H1 (cell line): ENCODE data around the gene PPM1F. TPM values are rescaled to one million over a fixed set of nuclear protein-coding genes. Genes with fewer than 3 reads are reported as not detected.

Experiments
- CTCF ChIA-PET: fragments of 300-600 bp; sonication (Branson Sonifier 250); formaldehyde crosslinking; loops from one replicate; lab custom pipeline; 2021; ENCODE audit not compliant: partially characterized antibody; lab: Charles Lee
- POLR2A ChIA-PET: fragments of 300-600 bp; sonication (Branson Sonifier 250); formaldehyde crosslinking; loops from one replicate; lab custom pipeline; 2021; ENCODE audit warnings: inconsistent platforms; ENCODE audit not compliant: partially characterized antibody; lab: Charles Lee
- DNase-seq, 2 experiments: peaks; one replicate each; pipeline versions ENCODE4 v3.0.0 to v3.0.0-alpha.2; 2010 to 2022; ENCODE audit warnings: low spot score in 2 of 2, low read depth in 1 of 2, mixed read lengths in 1 of 2
- FAIRE-seq: peaks from 2 replicates; lab custom pipeline; 2011; peaks lifted over from hg19 to GRCh38; lab: Jason Lieb, UNC
- H2AFZ ChIP-seq: 2 replicates; pipeline ENCODE4 v1.8.1; 2012; ENCODE audit warnings: low read length, inconsistent platforms
- H2AK5ac ChIP-seq: 2 replicates; pipeline ENCODE4 v1.6.1; 2013; ENCODE audit warnings: low read depth, low read length
- H2BK120ac ChIP-seq: replicated peaks from 2 replicates; pipeline ENCODE3; 2013; ENCODE audit warnings: low read depth, low read length, inconsistent platforms
- H2BK12ac ChIP-seq: 2 replicates; pipeline ENCODE4 v1.6.1; 2013; ENCODE audit warnings: low read depth, low read length
- H2BK15ac ChIP-seq: 2 replicates; pipeline ENCODE4 v1.6.1; 2013; ENCODE audit warnings: low read length
- H2BK20ac ChIP-seq: 2 replicates; pipeline ENCODE4 v1.6.1; 2013; ENCODE audit warnings: low read length
- H2BK5ac ChIP-seq: 2 replicates; pipeline ENCODE4 v1.6.1; 2013; ENCODE audit warnings: low read depth, low read length
- H3K14ac ChIP-seq: 2 replicates; pipeline ENCODE4 v1.6.1; 2013; ENCODE audit warnings: inconsistent platforms; ENCODE audit not compliant: insufficient read length
- H3K18ac ChIP-seq: 2 replicates; pipeline ENCODE4 v1.6.1; 2013; ENCODE audit warnings: low read length; ENCODE audit errors: extremely low read depth
- H3K23ac ChIP-seq: 2 replicates; pipeline ENCODE4 v1.6.1; 2013; ENCODE audit warnings: inconsistent platforms; ENCODE audit not compliant: insufficient read length
- H3K23me2 ChIP-seq: 2 replicates; pipeline ENCODE4 v1.6.1; 2013; ENCODE audit warnings: low read depth, low read length
- H3K27ac ChIP-seq: 2 replicates; pipeline ENCODE4 v1.6.1; 2011; ENCODE audit warnings: low read depth, low read length, inconsistent platforms
- H3K27me3 ChIP-seq, 4 experiments: replicated peaks in 1 of 4; 1 replicate in 1 of 4; 2 replicates in 3 of 4; pipeline versions ENCODE4 v1.6.1 to v1.8.1; 2011 to 2013; ENCODE audit warnings: low read length in 3 of 4, mild to moderate bottlenecking in 3 of 4, inconsistent platforms in 2 of 4, mixed read lengths in 2 of 4, moderate library complexity in 1 of 4; ENCODE audit not compliant: control insufficient read depth in 3 of 4, insufficient read depth in 3 of 4; ENCODE audit errors: extremely low read depth in 1 of 4
- H3K36me3 ChIP-seq, 4 experiments: 2 replicates each; pipeline versions ENCODE4 v1.6.1 to v1.8.1; 2011 to 2013; ENCODE audit warnings: mild to moderate bottlenecking in 4 of 4, low read length in 3 of 4, moderate library complexity in 2 of 4, control low read depth in 1 of 4, inconsistent platforms in 1 of 4; ENCODE audit not compliant: insufficient read depth in 4 of 4, control insufficient read depth in 2 of 4
- H3K4ac ChIP-seq: replicated peaks from 2 replicates; pipeline ENCODE3; 2013; ENCODE audit warnings: low read length, low read depth, mixed read lengths, inconsistent platforms; ENCODE audit not compliant: insufficient read length
- H3K4me1 ChIP-seq, 4 experiments: replicated peaks in 1 of 4; 1 replicate in 1 of 4; 2 replicates in 3 of 4; pipeline versions ENCODE4 v1.6.1 to v1.8.1; 2011 to 2013; ENCODE audit warnings: low read length in 3 of 4, inconsistent platforms in 2 of 4, mixed read lengths in 1 of 4; ENCODE audit not compliant: insufficient read depth in 4 of 4, control insufficient read depth in 3 of 4
- H3K4me2 ChIP-seq, 2 experiments: 2 replicates each; pipeline versions ENCODE4 v1.6.1 to v1.8.1; 2011 to 2013; ENCODE audit warnings: low read depth in 2 of 2, low read length in 2 of 2, control low read depth in 1 of 2, inconsistent platforms in 1 of 2, mild to moderate bottlenecking in 1 of 2; ENCODE audit not compliant: insufficient read depth in 1 of 2
- H3K4me3 ChIP-seq, 4 experiments: fragments of 200-600, 300-600 bp in 1 of 4; sonication (generic), shearing (Covaris generic), sonication (Bioruptor Twin) in 1 of 4; 2 replicates each; pipeline versions ENCODE4 v1.5.1 to v1.8.1; 2011 to 2016; ENCODE audit warnings: low read length in 4 of 4, low read depth in 3 of 4, control low read depth in 2 of 4, inconsistent platforms in 2 of 4, mild to moderate bottlenecking in 2 of 4, mixed read lengths in 1 of 4, moderate library complexity in 1 of 4; ENCODE audit not compliant: insufficient read depth in 2 of 4; ENCODE audit errors: extremely low read depth in 1 of 4
- H3K56ac ChIP-seq: replicated peaks from 2 replicates; pipeline ENCODE3; 2013; ENCODE audit warnings: low read depth, mild to moderate bottlenecking, mixed read lengths, low read length, inconsistent platforms; ENCODE audit not compliant: insufficient read length
- H3K79me1 ChIP-seq: 2 replicates; pipeline ENCODE4 v1.6.1; 2013; ENCODE audit warnings: low read depth, low read length, control low read depth
- H3K79me2 ChIP-seq, 2 experiments: 2 replicates each; pipeline versions ENCODE4 v1.6.1 to v1.8.1; 2012 to 2013; ENCODE audit warnings: low read length in 2 of 2, mild to moderate bottlenecking in 2 of 2, inconsistent platforms in 1 of 2; ENCODE audit not compliant: insufficient read depth in 2 of 2, control insufficient read depth in 1 of 2
- H3K9ac ChIP-seq, 4 experiments: replicated peaks in 1 of 4; 1 replicate in 1 of 4; 2 replicates in 3 of 4; pipeline versions ENCODE4 v1.6.1 to v1.8.1; 2011 to 2013; ENCODE audit warnings: low read depth in 3 of 4, low read length in 3 of 4, control low read depth in 2 of 4, mild to moderate bottlenecking in 2 of 4, moderate library complexity in 2 of 4, inconsistent platforms in 1 of 4; ENCODE audit errors: extremely low read depth in 1 of 4
- H3K9me3 ChIP-seq, 2 experiments: 2 replicates each; pipeline versions ENCODE4 v1.6.1 to v1.8.1; 2012 to 2013; ENCODE audit warnings: mild to moderate bottlenecking in 2 of 2, moderate library complexity in 2 of 2, control low read depth in 1 of 2, inconsistent platforms in 1 of 2, low read depth in 1 of 2, low read length in 1 of 2, mixed read lengths in 1 of 2; ENCODE audit not compliant: insufficient read depth in 2 of 2
- H4K20me1 ChIP-seq, 2 experiments: replicated peaks in 1 of 2; 2 replicates each; pipeline versions ENCODE3 to v1.8.1; 2011 to 2013; ENCODE audit warnings: inconsistent platforms in 2 of 2, low read length in 2 of 2, mild to moderate bottlenecking in 1 of 2; ENCODE audit not compliant: insufficient read depth in 2 of 2, control insufficient read depth in 1 of 2
- H4K5ac ChIP-seq: 2 replicates; pipeline ENCODE4 v1.6.1; 2013; ENCODE audit warnings: low read length, low read depth, mixed read lengths, inconsistent platforms; ENCODE audit not compliant: insufficient read length
- H4K8ac ChIP-seq: 2 replicates; pipeline ENCODE4 v1.8.0; 2013; ENCODE audit warnings: mild to moderate bottlenecking, moderate library complexity, low read length, inconsistent platforms; ENCODE audit not compliant: insufficient read depth; ENCODE audit errors: extremely low read depth
- H4K91ac ChIP-seq: replicated peaks from 2 replicates; pipeline ENCODE3; 2013; ENCODE audit warnings: low read length, mixed read lengths, inconsistent platforms; ENCODE audit not compliant: insufficient read length
- BRCA1 ChIP-seq: IDR thresholded peaks from 2 replicates; pipeline ENCODE4 v1.6.1; 2012; ENCODE audit warnings: low read depth, low read length, improper control_type of control experiment
- CBX8 ChIP-seq: fragments of 300-800, 300-1000 bp; sonication (generic); IDR thresholded peaks from 2 replicates; pipeline ENCODE4 v1.7.1; 2016; ENCODE audit warnings: low read depth, low read length, borderline replicate concordance
- GABPA ChIP-seq: IDR thresholded peaks from 2 replicates; pipeline ENCODE4 v1.6.1; 2011; ENCODE audit warnings: mild to moderate bottlenecking, low read length, moderate library complexity, borderline replicate concordance; ENCODE audit not compliant: insufficient read depth
- KDM1A ChIP-seq: fragments of 200-600, 300-600 bp; sonication (generic); IDR thresholded peaks from 2 replicates; pipeline ENCODE4 v1.7.1; 2016; ENCODE audit warnings: mild to moderate bottlenecking, low read length, borderline replicate concordance
- MAFK ChIP-seq: IDR thresholded peaks from 2 replicates; pipeline ENCODE4 v1.6.1; 2012; ENCODE audit warnings: low read depth, mild to moderate bottlenecking, improper control_type of control experiment, low read length
- POLR2A ChIP-seq, 2 experiments: IDR thresholded peaks; 1 replicate in 1 of 2; 2 replicates in 1 of 2; pipeline ENCODE4 v1.6.1; 2011; ENCODE audit warnings: low read depth in 2 of 2, low read length in 2 of 2, mild to moderate bottlenecking in 2 of 2; ENCODE audit errors: control extremely low read depth in 1 of 2
- POU5F1 ChIP-seq: IDR thresholded peaks from 2 replicates; pipeline ENCODE4 v1.6.1; 2011; ENCODE audit warnings: low read depth, mild to moderate bottlenecking, low read length, moderate library complexity
- RFX5 ChIP-seq: IDR thresholded peaks from 2 replicates; pipeline ENCODE4 v1.6.1; 2011; ENCODE audit warnings: low read depth, low read length, improper control_type of control experiment, borderline replicate concordance
- RXRA ChIP-seq: IDR thresholded peaks from 2 replicates; pipeline ENCODE4 v1.6.1; 2011; ENCODE audit warnings: low read depth, mild to moderate bottlenecking, low read length, moderate library complexity; ENCODE audit not compliant: insufficient read depth
- SIN3A ChIP-seq, 2 experiments: IDR thresholded peaks in 1 of 2; conservative IDR thresholded peaks in 1 of 2; 2 replicates each; pipeline ENCODE4 v1.6.1; 2011 to 2012; ENCODE audit warnings: low read length in 2 of 2, improper control_type of control experiment in 1 of 2, low read depth in 1 of 2, mild to moderate bottlenecking in 1 of 2
- SUZ12 ChIP-seq: fragments of 200-600 bp; sonication (generic); IDR thresholded peaks from 2 replicates; pipeline ENCODE4 v1.6.1; 2012; ENCODE audit warnings: mild to moderate bottlenecking, inconsistent platforms, low read length, moderate library complexity, mixed read lengths
- WGBS, 2 experiments: shearing (Covaris generic) in 1 of 2; methylation state at CpG; one replicate each; pipeline versions ENCODE4 v1.1.6 to v1.1.7; 2013 to 2015; ENCODE audit warnings: low lambda C conversion rate in 2 of 2, mixed read lengths in 2 of 2, inconsistent platforms in 1 of 2, low coverage in 1 of 2, missing lambda C conversion rate in 1 of 2; ENCODE audit not compliant: insufficient replicate concordance in 2 of 2, insufficient coverage in 1 of 2, insufficient read length in 1 of 2; ENCODE audit errors: extremely low coverage in 1 of 2, missing lambda C conversion rate in 1 of 2; 5-methylcytosine and 5-hydroxymethylcytosine counted together
- polyA plus RNA-seq, 7 experiments: library from polyadenylated mRNA; depleted of rRNA in 3 of 7; stranded (reverse) in 5 of 7; unstranded in 2 of 7; fragments of >200 nt in 5 of 7; fragments of 200-250 nt in 2 of 7; gene quantifications; 1 replicate in 5 of 7; 2 replicates in 1 of 7; 4 replicates in 1 of 7; pipeline versions ENCODE4 v1.2.1 to v1.2.3, GENCODE V29; 2011 to 2013; ENCODE audit warnings: missing spikeins in 2 of 7, mixed read lengths in 2 of 7
- total RNA-seq: library from RNA; stranded (reverse); fragmentation: NEBNext Ultra II Directional; extraction: Animal tissue kit (Norgen Biotek cat#: 25700); gene quantifications from 2 replicates; pipeline ENCODE4 v1.2.1, GENCODE V29; 2021
- TF ChIP-seq, protein P1 (sequence below): IDR thresholded peaks from 2 replicates; pipeline ENCODE4 v1.6.1; 2012; ENCODE audit warnings: low read length, inconsistent platforms

PPM1F gene
- total and polyA plus RNA-seq, 2 of the 8 experiments (the other 6 are each of a cell fraction or from before 2014, with no cell fraction given) = 12.4 to 22.8 TPM

DNA sequence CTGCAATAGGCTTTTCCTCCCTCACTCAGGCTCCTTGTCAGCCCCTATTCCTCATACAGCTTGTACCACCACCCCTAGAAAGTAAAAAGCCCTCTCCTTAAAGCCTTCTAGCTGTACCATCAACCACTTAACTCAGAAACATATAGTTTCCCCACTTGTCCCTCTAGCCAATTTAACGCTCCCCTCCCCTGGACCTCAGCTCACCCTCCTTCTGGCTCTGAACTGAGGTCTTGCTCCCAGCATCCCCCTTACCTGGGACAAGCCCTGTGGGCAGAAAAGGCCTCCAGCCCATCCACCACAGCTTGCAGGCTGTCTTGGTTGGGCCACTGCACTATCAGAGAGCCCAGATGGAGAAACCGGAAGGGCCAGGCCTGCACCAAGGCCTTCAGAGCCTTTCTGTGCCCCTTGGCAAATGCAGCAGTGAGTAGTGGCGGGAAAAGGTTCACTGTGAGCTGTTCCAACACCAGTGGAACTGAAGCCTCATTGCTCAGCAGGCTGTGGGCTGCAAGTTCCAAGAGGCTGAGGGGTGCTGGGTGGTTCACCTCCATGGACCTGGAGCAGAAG, 42.3 kb upstream of the PPM1F start:
- WGBS, 2 experiments = 91% methylated on average over 3 of the region's 3 CpGs; no CpG with 5 or more reads in 1 of the 2 experiments
- ChIA-PET CTCF (interaction anchor here (0.6 to 7.8 kb wide), 6 partner anchors 10 to 143 kb away, joined by 3 to 36 read pairs (median 4); no protein-coding TSS in a partner anchor), POLR2A (no interaction called here)

More for the DNA sequence above, 42.3 kb upstream of the PPM1F start:
- no peak overlapping the region for H3K14ac ChIP-seq
- TF ChIP-seq RFX5 (no peak), BRCA1 (no peak), MAFK (no peak), POU5F1 (no peak), GABPA (no peak), RXRA (no peak), POLR2A (IDR thresholded peaks at IDR 0.05; ENCODE audit: control extremely low read depth in 1 of 2, low read depth in 2 of 2, low read length in 2 of 2) (no peak), KDM1A (no peak), SIN3A (conservative IDR thresholded peaks at IDR 0.05 in 1 of 2, IDR thresholded peaks at IDR 0.05 in 1 of 2; ENCODE audit: low read depth in 1 of 2, low read length in 2 of 2) (no peak), SUZ12 (no peak), CBX8 (no peak)
- TF ChIP-seq, protein P1, sequence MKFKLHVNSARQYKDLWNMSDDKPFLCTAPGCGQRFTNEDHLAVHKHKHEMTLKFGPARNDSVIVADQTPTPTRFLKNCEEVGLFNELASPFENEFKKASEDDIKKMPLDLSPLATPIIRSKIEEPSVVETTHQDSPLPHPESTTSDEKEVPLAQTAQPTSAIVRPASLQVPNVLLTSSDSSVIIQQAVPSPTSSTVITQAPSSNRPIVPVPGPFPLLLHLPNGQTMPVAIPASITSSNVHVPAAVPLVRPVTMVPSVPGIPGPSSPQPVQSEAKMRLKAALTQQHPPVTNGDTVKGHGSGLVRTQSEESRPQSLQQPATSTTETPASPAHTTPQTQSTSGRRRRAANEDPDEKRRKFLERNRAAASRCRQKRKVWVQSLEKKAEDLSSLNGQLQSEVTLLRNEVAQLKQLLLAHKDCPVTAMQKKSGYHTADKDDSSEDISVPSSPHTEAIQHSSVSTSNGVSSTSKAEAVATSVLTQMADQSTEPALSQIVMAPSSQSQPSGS = no peak
- H3K27ac ChIP-seq = no peak overlapping the region
- H3K4me3 ChIP-seq = no peak overlapping the region
- no peak overlapping the region for H2AFZ ChIP-seq
- H4K20me1 ChIP-seq = peaks cover 1 to 3% of the 10 kb centered on the region in 2 experiments
- H3K36me3 ChIP-seq = no peaks in the 10 kb centered on the region
- no peak overlapping the region for H4K5ac ChIP-seq
- H4K8ac ChIP-seq = no peak overlapping the region
- no peaks in the 10 kb centered on the region for H3K9me3 ChIP-seq
- no peak overlapping the region for H3K4me2 ChIP-seq
- no peaks in the 10 kb centered on the region for H3K23me2 ChIP-seq
- FAIRE-seq (no peak), DNase-seq (no peak)
- no peaks in the 10 kb centered on the region for H3K79me1 ChIP-seq
- no peak overlapping the region for H2BK120ac ChIP-seq
- H2BK12ac ChIP-seq = no peak overlapping the region
- no peak overlapping the region for H3K23ac ChIP-seq
- H4K91ac ChIP-seq = no peak overlapping the region
- no peak overlapping the region for H3K56ac ChIP-seq
- no peak overlapping the region for H2BK15ac ChIP-seq
- no peak overlapping the region for H3K4ac ChIP-seq
- no peak overlapping the region for H3K18ac ChIP-seq
- no peak overlapping the region for H2BK5ac ChIP-seq
- H2BK20ac ChIP-seq = no peak overlapping the region
- H2AK5ac ChIP-seq = no peak overlapping the region
- no peak overlapping the region for H3K9ac ChIP-seq
- H3K79me2 ChIP-seq = no peaks in the 10 kb centered on the region
- H3K27me3 ChIP-seq = peaks cover 52 to 98% (median 93%) of the 10 kb centered on the region in 4 experiments
- H3K4me1 ChIP-seq = no peaks in the 10 kb centered on the region
